Body of pancreas (tissue), 4 donors: ENCODE results near the gene MAGEF1. TPM values are rescaled to one million over a fixed set of nuclear protein-coding genes. Genes with fewer than 3 reads are reported as not detected.
A peak's percentile ranks its signal among the peaks of the same experiment; 100 is the strongest.

Experiments used
- ATAC-seq: fragments of 150-250 bp; one replicate; pipeline ENCODE4 v1.9.1; 2016
- DNase-seq, 4 donors: peaks; one replicate each; pipeline ENCODE4 v3.0.0-alpha.2; 2019
- H3K27ac ChIP-seq, 4 donors: fragments of 200-600 bp; sonication (generic); 1 replicate in 3 of 4; 2 replicates in 1 of 4; pipeline versions ENCODE4 v1.5.1 to v1.6.1; 2016 to 2019; ENCODE audit warnings: mild to moderate bottlenecking in 1 of 4, mixed read lengths in 1 of 4, moderate library complexity in 1 of 4
- H3K27me3 ChIP-seq, 2 donors: fragments of 200-600 bp; sonication (generic); one replicate each; pipeline ENCODE4 v1.6.0; 2016; ENCODE audit warnings: mild to moderate bottlenecking in 1 of 2
- H3K36me3 ChIP-seq, 2 donors: fragments of 200-600 bp; sonication (generic); replicated peaks in 1 of 2; 2 replicates each; pipeline ENCODE4 v1.5.1; 2016; ENCODE audit warnings: low read depth in 2 of 2; ENCODE audit not compliant: insufficient read depth in 1 of 2
- H3K4me1 ChIP-seq: fragments of 200-600 bp; sonication (generic); one replicate; pipeline ENCODE4 v1.6.0; 2016
- H3K4me3 ChIP-seq, 2 donors: fragments of 200-600 bp; sonication (generic); 1 replicate in 1 of 2; 2 replicates in 1 of 2; pipeline ENCODE4 v1.5.1; 2016 to 2019
- H3K9me3 ChIP-seq, 3 donors: fragments of 200-600 bp; sonication (generic); 1 replicate in 2 of 3; 2 replicates in 1 of 3; pipeline ENCODE4 v1.5.1; 2016
- POLR2A ChIP-seq, 3 donors: fragments of 450-650 bp; IDR thresholded peaks; one replicate each; pipeline ENCODE4 v1.6.1; 2016; ENCODE audit warnings: antibody characterized with exemption in 3 of 3, mild to moderate bottlenecking in 2 of 3
- WGBS, 2 donors: methylation state at CpG; one replicate each; pipeline ENCODE4 v1.1.5; 2017; 5-methylcytosine and 5-hydroxymethylcytosine counted together
- intact Hi-C: fragments of 100-400 bp; cut with DNase I; formaldehyde crosslinking; loops from one replicate; pipeline ENCODE4 v1.15.1; 2023
- total RNA-seq, 2 donors: library from RNA; depleted of rRNA; stranded (reverse); fragments of >200 nt; gene quantifications; one replicate each; pipeline ENCODE4 v1.1.0, GENCODE V29; 2016
- TF ChIP-seq, protein P1 (sequence below), 7 experiments: fragments of 450-650 bp in 4 of 7; fragments of 200-600 bp in 3 of 7; sonication (generic) in 3 of 7; IDR thresholded peaks; one replicate each; pipeline ENCODE4 v1.5.1; 2016 to 2019; ENCODE audit warnings: antibody characterized with exemption in 7 of 7

Gene MAGEF1
- 10 to 100 TPM; 21.8 to 31.1 TPM for total RNA-seq

DNA sequence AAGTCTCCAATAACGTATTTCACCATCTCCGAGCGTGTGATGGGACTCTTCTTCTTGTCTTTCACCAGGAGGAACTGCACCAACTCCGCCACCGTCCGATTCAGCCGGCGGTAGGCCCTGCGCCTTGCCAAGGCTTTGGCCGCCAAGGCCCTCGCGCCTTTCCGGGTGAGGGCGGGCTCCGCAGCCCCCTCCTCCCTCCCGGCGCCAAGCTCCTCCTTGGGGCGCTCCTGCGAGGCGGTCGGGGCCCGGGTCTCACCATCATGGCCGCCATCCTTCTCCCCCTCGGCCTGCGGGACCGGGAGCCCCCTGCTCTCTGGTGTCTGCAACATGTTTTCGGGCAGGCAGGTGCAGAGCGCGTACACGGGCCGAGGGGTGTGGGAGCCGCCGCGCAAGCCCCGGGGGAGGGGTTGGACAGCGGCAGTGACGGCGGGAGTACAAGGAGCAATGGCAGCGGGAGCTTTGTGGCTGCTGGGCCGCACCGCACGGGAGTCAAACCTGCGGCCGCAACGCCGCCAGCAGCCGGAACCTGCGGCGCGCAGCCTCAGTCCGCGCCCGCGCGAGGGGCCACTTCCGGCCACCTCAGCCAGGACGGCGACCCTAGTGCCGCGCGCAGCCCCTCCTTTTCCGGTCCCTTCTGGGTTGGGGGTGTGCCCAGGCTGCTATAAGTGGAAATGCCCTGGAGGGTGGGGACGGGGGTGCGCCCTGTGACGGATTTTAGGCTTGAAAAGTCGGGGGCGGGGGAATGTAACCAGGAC lies at the start of gene MAGEF1:
MAGEF1 (minus strand) TSS at position 572 of the 755 bp plus-strand sequence; CDS start at position 329, 243 bp downstream.
- intact Hi-C loops: loop anchor here (10.0 kb wide), 2 partner anchors 63 to 137 kb away; no protein-coding TSS in a partner anchor
- ATAC-seq (peak; percentile 92), DNase-seq (peak; percentile 83 to 90 (median 88))
- H3K4me3 ChIP-seq: peak within 1 kb of the TSS; percentile 39 to 44
- H3K4me1 ChIP-seq: peaks cover 18% of the 10 kb centered on the region
- H3K27ac ChIP-seq: peak within 1 kb of the TSS; percentile 82 to 98 (median 91)
- H3K36me3 ChIP-seq: no peaks in the 10 kb centered on the region
- WGBS, 2 donors: 0 to 2% methylated on average over 28 to 54 of the region's 67 CpGs
- TF ChIP-seq POLR2A (IDR thresholded peaks at IDR 0.05): peak; percentile 84 to 91 (median 90)
- TF ChIP-seq, protein P1, sequence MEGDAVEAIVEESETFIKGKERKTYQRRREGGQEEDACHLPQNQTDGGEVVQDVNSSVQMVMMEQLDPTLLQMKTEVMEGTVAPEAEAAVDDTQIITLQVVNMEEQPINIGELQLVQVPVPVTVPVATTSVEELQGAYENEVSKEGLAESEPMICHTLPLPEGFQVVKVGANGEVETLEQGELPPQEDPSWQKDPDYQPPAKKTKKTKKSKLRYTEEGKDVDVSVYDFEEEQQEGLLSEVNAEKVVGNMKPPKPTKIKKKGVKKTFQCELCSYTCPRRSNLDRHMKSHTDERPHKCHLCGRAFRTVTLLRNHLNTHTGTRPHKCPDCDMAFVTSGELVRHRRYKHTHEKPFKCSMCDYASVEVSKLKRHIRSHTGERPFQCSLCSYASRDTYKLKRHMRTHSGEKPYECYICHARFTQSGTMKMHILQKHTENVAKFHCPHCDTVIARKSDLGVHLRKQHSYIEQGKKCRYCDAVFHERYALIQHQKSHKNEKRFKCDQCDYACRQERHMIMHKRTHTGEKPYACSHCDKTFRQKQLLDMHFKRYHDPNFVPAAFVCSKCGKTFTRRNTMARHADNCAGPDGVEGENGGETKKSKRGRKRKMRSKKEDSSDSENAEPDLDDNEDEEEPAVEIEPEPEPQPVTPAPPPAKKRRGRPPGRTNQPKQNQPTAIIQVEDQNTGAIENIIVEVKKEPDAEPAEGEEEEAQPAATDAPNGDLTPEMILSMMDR (IDR thresholded peaks at IDR 0.05): peak in 3 of 7 experiments; percentile 8 to 29 (median 21)
- no peaks in the 10 kb centered on the region for H3K9me3 ChIP-seq
- H3K27me3 ChIP-seq: no peaks in the 10 kb centered on the region

- H3K4me1 ChIP-seq: peaks cover 55% of the 10 kb centered on the region
- TF ChIP-seq, protein P1 (IDR thresholded peaks at IDR 0.05): no peak
- TF ChIP-seq POLR2A (IDR thresholded peaks at IDR 0.05): peak in 2 of 3 donors; percentile 19 to 55
- ATAC-seq (peak; percentile 77), DNase-seq (peak; percentile 60 to 84 (median 78))
- peak overlapping the region; percentile 54 to 84 (median 70) for H3K27ac ChIP-seq
- no peak overlapping the region for H3K4me3 ChIP-seq
- WGBS, 2 donors: 14 to 17% methylated on average over 6 to 13 of the region's 13 CpGs
- no peaks in the 10 kb centered on the region for H3K27me3 ChIP-seq
- H3K36me3 ChIP-seq: no peaks in the 10 kb centered on the region
- intact Hi-C loops: no loop called here
- H3K9me3 ChIP-seq: no peaks in the 10 kb centered on the region
Measured at GRCh38 chr3:184761075-184761841, 49.4 kb upstream of the MAGEF1 start.

- 61 to 63% methylated on average over 8 of the region's 8 CpGs for WGBS, 2 donors
- H3K9me3 ChIP-seq: no peaks in the 10 kb centered on the region
- ATAC-seq (no peak), DNase-seq (no peak)
- intact Hi-C loops: no loop called here
- no peak for TF ChIP-seq POLR2A (IDR thresholded peaks at IDR 0.05)
- TF ChIP-seq, protein P1 (IDR thresholded peaks at IDR 0.05): no peak
- H3K27ac ChIP-seq: peak overlapping the region; percentile 54 to 84 (median 70)
- H3K36me3 ChIP-seq: no peaks in the 10 kb centered on the region
- H3K4me1 ChIP-seq: peaks cover 63% of the 10 kb centered on the region
- no peaks in the 10 kb centered on the region for H3K27me3 ChIP-seq
- no peak overlapping the region for H3K4me3 ChIP-seq
Measured at GRCh38 chr3:184760337-184761074, 48.6 kb upstream of the MAGEF1 start.

DNA sequence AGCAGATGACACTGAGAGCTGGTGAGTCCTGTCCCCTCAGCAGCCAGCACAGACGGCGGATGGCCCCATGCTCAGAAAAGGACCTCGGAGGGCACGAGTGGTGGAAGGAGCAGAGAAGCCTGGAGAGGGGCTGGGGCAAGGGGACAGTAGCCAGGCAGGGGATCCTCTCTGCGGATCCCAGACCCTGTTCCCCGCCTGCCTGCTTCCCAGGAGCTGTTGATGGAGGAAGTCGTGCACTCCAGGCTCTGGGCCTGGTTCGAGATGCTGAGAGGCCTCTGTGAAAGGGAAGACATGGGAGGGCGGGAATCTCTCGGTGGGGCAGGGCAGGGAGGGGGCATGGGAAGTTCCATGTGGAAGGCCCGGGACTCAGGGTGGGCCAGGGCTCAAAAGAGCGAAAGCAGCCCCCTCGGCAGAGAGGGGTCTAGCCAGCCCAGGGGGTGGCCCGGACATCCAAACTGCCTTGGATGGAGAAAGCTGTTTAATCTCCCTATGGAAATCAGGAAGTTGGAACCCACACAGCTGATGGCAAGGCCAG lies 47.9 kb upstream of the MAGEF1 start:
- TF ChIP-seq POLR2A (IDR thresholded peaks at IDR 0.05): no peak
- TF ChIP-seq, protein P1 (IDR thresholded peaks at IDR 0.05): no peak
- intact Hi-C loops: no loop called here
- peak overlapping the region in 2 of 4 donors; percentile 72 to 84 for H3K27ac ChIP-seq

More for the DNA sequence above, 47.9 kb upstream of the MAGEF1 start:
- no peak for DNase-seq
- Histone ChIP-seq H3K9me3 (no peaks in the 10 kb centered on the region), H3K4me1 (peaks cover 62% of the 10 kb centered on the region), H3K4me3 (no peak overlapping the region), H3K27me3 (no peaks in the 10 kb centered on the region), H3K36me3 (no peaks in the 10 kb centered on the region)
- 65 to 71% methylated on average over 14 of the region's 14 CpGs for WGBS, 2 donors
- no peak for ATAC-seq
